Neural cell (in vitro differentiated cells): ENCODE results near the gene RIC1. TPM values are rescaled to one million over a fixed set of nuclear protein-coding genes. Genes with fewer than 3 reads are reported as not detected.

ENCODE experiments used
- H2AFZ ChIP-seq: fragments of 200-600, 300-800 bp; sonication (generic), shearing (Covaris generic); 2 replicates; pipeline ENCODE4 v1.6.0; 2014; ENCODE audit warnings: low read depth, mild to moderate bottlenecking, antibody characterized with exemption, low read length, moderate library complexity
- H3F3A ChIP-seq: fragments of 200-600 bp; shearing (Covaris generic); 2 replicates; pipeline ENCODE4 v1.6.1; 2016; ENCODE audit warnings: mild to moderate bottlenecking, moderate library complexity, mixed read lengths, antibody characterized with exemption, low read length; ENCODE audit not compliant: insufficient read depth, poor library complexity, severe bottlenecking
- H3K27ac ChIP-seq: fragments of 200-600, 300-800 bp; sonication (generic), shearing (Covaris generic); 2 replicates; pipeline ENCODE4 v1.5.1; 2014; ENCODE audit warnings: mild to moderate bottlenecking, low read length, moderate library complexity
- H3K27me3 ChIP-seq: fragments of 300-800, 200-600 bp; sonication (generic), shearing (Covaris generic); 2 replicates; pipeline ENCODE4 v1.6.0; 2014; ENCODE audit warnings: mild to moderate bottlenecking, low read depth, low read length, moderate library complexity; ENCODE audit not compliant: insufficient read depth
- H3K36me3 ChIP-seq: fragments of 300-800, 200-600 bp; sonication (generic), shearing (Covaris generic); 2 replicates; pipeline ENCODE4 v1.5.1; 2014; ENCODE audit warnings: mild to moderate bottlenecking, antibody characterized with exemption, low read length, moderate library complexity; ENCODE audit not compliant: insufficient read depth
- H3K4me2 ChIP-seq: fragments of 300-800, 200-600 bp; sonication (generic), shearing (Covaris generic); 2 replicates; pipeline ENCODE4 v1.6.0; 2014; ENCODE audit warnings: mild to moderate bottlenecking, low read length
- H3K4me3 ChIP-seq: fragments of 300-800, 200-600 bp; sonication (generic), shearing (Covaris generic); 2 replicates; pipeline ENCODE4 v1.5.1; 2014; ENCODE audit warnings: mild to moderate bottlenecking, low read length, moderate library complexity
- H3K79me2 ChIP-seq: fragments of 200-600 bp; shearing (Covaris generic); replicated peaks from 2 replicates; pipeline ENCODE4 v1.6.0; 2014; ENCODE audit warnings: mild to moderate bottlenecking, low read length, moderate library complexity; ENCODE audit not compliant: insufficient read depth
- H3K9ac ChIP-seq: fragments of 300-800, 200-600 bp; sonication (generic), shearing (Covaris generic); 2 replicates; pipeline ENCODE4 v1.6.1; 2016; ENCODE audit warnings: mild to moderate bottlenecking, low read length, mixed read lengths
- H3K9me2 ChIP-seq: fragments of 200-600 bp; shearing (Covaris generic); 2 replicates; pipeline ENCODE4 v1.6.1; 2016; ENCODE audit warnings: mild to moderate bottlenecking, low read length, mixed read lengths; ENCODE audit not compliant: insufficient read depth
- H3K9me3 ChIP-seq: fragments of 200-600, 300-800 bp; sonication (generic), shearing (Covaris generic); 2 replicates; pipeline ENCODE4 v1.6.1; 2016; ENCODE audit warnings: mild to moderate bottlenecking, mixed run types, low read length, moderate library complexity, mixed read lengths
- H4K20me1 ChIP-seq: fragments of 200-600 bp; shearing (Covaris generic); 2 replicates; pipeline ENCODE4 v1.6.1; 2016; ENCODE audit warnings: mild to moderate bottlenecking, mixed run types; ENCODE audit not compliant: insufficient read depth
- CTCF ChIP-seq: fragments of 450-650 bp; IDR thresholded peaks from 2 replicates; pipeline ENCODE4 v1.5.1; 2014; ENCODE audit warnings: antibody characterized with exemption, mild to moderate bottlenecking, moderate library complexity; ENCODE audit not compliant: poor library complexity, severe bottlenecking
- EP300 ChIP-seq: fragments of 450-650 bp; conservative IDR thresholded peaks from 2 replicates; pipeline ENCODE4 v1.6.1; 2014; ENCODE audit warnings: antibody characterized with exemption, mild to moderate bottlenecking, moderate library complexity; ENCODE audit not compliant: poor library complexity, severe bottlenecking
- EZH2 ChIP-seq: fragments of 200-600, 300-800 bp; shearing (Covaris generic), sonication (generic); IDR thresholded peaks from 2 replicates; pipeline ENCODE4 v1.6.1; 2014; ENCODE audit warnings: antibody characterized with exemption, low read length, borderline replicate concordance, mild to moderate bottlenecking; ENCODE audit not compliant: insufficient read depth, poor library complexity, severe bottlenecking
- MXI1 ChIP-seq: fragments of 450-650 bp; conservative IDR thresholded peaks from 2 replicates; pipeline ENCODE4 v1.6.1; 2014; ENCODE audit warnings: antibody characterized with exemption, mild to moderate bottlenecking; ENCODE audit not compliant: poor library complexity, severe bottlenecking
- POLR2AphosphoS5 ChIP-seq: IDR thresholded peaks from 2 replicates; pipeline ENCODE4 v1.6.1; 2012
- RAD21 ChIP-seq: fragments of 450-650 bp; conservative IDR thresholded peaks from 2 replicates; pipeline ENCODE4 v1.6.1; 2014; ENCODE audit warnings: antibody characterized with exemption, mild to moderate bottlenecking, moderate library complexity
- SMC3 ChIP-seq: fragments of 450-650 bp; conservative IDR thresholded peaks from 2 replicates; pipeline ENCODE4 v1.6.1; 2014; ENCODE audit warnings: antibody characterized with exemption, mild to moderate bottlenecking, moderate library complexity; ENCODE audit not compliant: poor library complexity
- TAF1 ChIP-seq: IDR thresholded peaks from 2 replicates; pipeline ENCODE4 v1.6.1; 2012; ENCODE audit warnings: low read depth
- polyA plus RNA-seq: library from polyadenylated mRNA; depleted of rRNA; stranded (reverse); fragments of >200 nt; gene quantifications from 2 replicates; pipeline ENCODE4 v1.2.3, GENCODE V29; 2014
- TF ChIP-seq, protein P1 (sequence below): IDR thresholded peaks from 2 replicates; pipeline ENCODE4 v1.6.1; 2012; ENCODE audit warnings: borderline replicate concordance

RIC1 gene
- polyA plus RNA-seq, 1 donor from 2014 or later, result 9.9 TPM

- Histone ChIP-seq H3K9ac (no peak overlapping the region), H3F3A (no peaks in the 10 kb centered on the region), H3K27ac (no peak overlapping the region), H3K9me3 (no peaks in the 10 kb centered on the region), H4K20me1 (no peaks in the 10 kb centered on the region), H3K36me3 (no peaks in the 10 kb centered on the region), H3K9me2 (no peaks in the 10 kb centered on the region), H3K27me3 (no peaks in the 10 kb centered on the region), H3K4me2 (no peak overlapping the region), H2AFZ (no peak overlapping the region), H3K4me3 (no peak overlapping the region), H3K79me2 (no peaks in the 10 kb centered on the region)
- TF ChIP-seq, protein P1, sequence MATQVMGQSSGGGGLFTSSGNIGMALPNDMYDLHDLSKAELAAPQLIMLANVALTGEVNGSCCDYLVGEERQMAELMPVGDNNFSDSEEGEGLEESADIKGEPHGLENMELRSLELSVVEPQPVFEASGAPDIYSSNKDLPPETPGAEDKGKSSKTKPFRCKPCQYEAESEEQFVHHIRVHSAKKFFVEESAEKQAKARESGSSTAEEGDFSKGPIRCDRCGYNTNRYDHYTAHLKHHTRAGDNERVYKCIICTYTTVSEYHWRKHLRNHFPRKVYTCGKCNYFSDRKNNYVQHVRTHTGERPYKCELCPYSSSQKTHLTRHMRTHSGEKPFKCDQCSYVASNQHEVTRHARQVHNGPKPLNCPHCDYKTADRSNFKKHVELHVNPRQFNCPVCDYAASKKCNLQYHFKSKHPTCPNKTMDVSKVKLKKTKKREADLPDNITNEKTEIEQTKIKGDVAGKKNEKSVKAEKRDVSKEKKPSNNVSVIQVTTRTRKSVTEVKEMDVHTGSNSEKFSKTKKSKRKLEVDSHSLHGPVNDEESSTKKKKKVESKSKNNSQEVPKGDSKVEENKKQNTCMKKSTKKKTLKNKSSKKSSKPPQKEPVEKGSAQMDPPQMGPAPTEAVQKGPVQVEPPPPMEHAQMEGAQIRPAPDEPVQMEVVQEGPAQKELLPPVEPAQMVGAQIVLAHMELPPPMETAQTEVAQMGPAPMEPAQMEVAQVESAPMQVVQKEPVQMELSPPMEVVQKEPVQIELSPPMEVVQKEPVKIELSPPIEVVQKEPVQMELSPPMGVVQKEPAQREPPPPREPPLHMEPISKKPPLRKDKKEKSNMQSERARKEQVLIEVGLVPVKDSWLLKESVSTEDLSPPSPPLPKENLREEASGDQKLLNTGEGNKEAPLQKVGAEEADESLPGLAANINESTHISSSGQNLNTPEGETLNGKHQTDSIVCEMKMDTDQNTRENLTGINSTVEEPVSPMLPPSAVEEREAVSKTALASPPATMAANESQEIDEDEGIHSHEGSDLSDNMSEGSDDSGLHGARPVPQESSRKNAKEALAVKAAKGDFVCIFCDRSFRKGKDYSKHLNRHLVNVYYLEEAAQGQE, result no peak
Measured at GRCh38 chr9:5787220-5787619, 158.3 kb downstream of the RIC1 start.

- Histone ChIP-seq H3K27me3 (no peaks in the 10 kb centered on the region), H3K9me2 (no peaks in the 10 kb centered on the region), H4K20me1 (no peaks in the 10 kb centered on the region), H3F3A (no peaks in the 10 kb centered on the region), H3K4me3 (no peak overlapping the region), H3K9ac (no peak overlapping the region), H3K79me2 (no peaks in the 10 kb centered on the region), H3K27ac (no peak overlapping the region), H3K9me3 (no peaks in the 10 kb centered on the region), H2AFZ (no peak overlapping the region), H3K4me2 (no peak overlapping the region), H3K36me3 (no peaks in the 10 kb centered on the region)
- no peak for TF ChIP-seq POLR2AphosphoS5
- TF ChIP-seq MXI1, result no peak
- TF ChIP-seq, protein P1, result no peak
- TF ChIP-seq RAD21, result no peak
- TF ChIP-seq EZH2, result no peak
- TF ChIP-seq EP300, result no peak
- TF ChIP-seq TAF1, result no peak
- TF ChIP-seq SMC3, result no peak
- TF ChIP-seq CTCF, result no peak
Measured at GRCh38 chr9:5787759-5788302, 158.9 kb downstream of the RIC1 start.
